Skeletal muscle satellite cell (primary cell): ENCODE results near the gene GLDC. TPM values are rescaled to one million over a fixed set of nuclear protein-coding genes. Genes with fewer than 3 reads are reported as not detected.
"Not testable (repeated sequence)": the region's sequence is repeated elsewhere in the genome, so short reads cannot be mapped to it uniquely, and the experiment has no call there.

ENCODE experiments used
- H3K27me3 ChIP-seq: 2 replicates; pipeline ENCODE4 v1.7.0; 2013; ENCODE audit warnings: low read length; ENCODE audit not compliant: control insufficient read depth, insufficient read depth
- H3K36me3 ChIP-seq: 2 replicates; pipeline ENCODE4 v1.7.0; 2013; ENCODE audit warnings: mild to moderate bottlenecking, control low read depth, low read length; ENCODE audit not compliant: insufficient read depth
- H3K4me1 ChIP-seq: 2 replicates; pipeline ENCODE4 v1.7.0; 2013; ENCODE audit warnings: low read length; ENCODE audit not compliant: control insufficient read depth, insufficient read depth
- H3K4me2 ChIP-seq: 2 replicates; pipeline ENCODE4 v1.7.0; 2013; ENCODE audit warnings: mild to moderate bottlenecking, low read length
- H3K4me3 ChIP-seq: 2 replicates; pipeline ENCODE4 v1.7.0; 2013; ENCODE audit warnings: low read length
- H3K9ac ChIP-seq: 2 replicates; pipeline ENCODE4 v1.7.0; 2013; ENCODE audit warnings: mild to moderate bottlenecking, low read depth, low read length, moderate library complexity
- H3K9me3 ChIP-seq: replicated peaks from 2 replicates; pipeline ENCODE4 v1.7.0; 2013; ENCODE audit warnings: mild to moderate bottlenecking, control low read depth, low read length
- total RNA-seq: library from RNA; depleted of rRNA; stranded (reverse); fragments of >200 nt; gene quantifications from 2 replicates; pipeline ENCODE4 v1.2.3, GENCODE V29; 2012; rRNA removed

The GLDC gene
- total RNA-seq, result 9.2 and 13.2 TPM in 2 replicates

GRCh38 chr9:6645355-6646292, at the start of gene GLDC:
TSS of gene GLDC (minus strand) at chr9:6645729. CDS start at chr9:6645499, 230 bp downstream.
- H3K4me1 ChIP-seq, result peaks cover 12% of the 10 kb centered on the region
- no peaks in the 10 kb centered on the region for H3K36me3 ChIP-seq
- peaks cover 50% of the 10 kb centered on the region for H3K27me3 ChIP-seq
- H3K4me3 ChIP-seq, result peak within 1 kb of the TSS; percentile 65
- peak within 1 kb of the TSS; percentile 77 for H3K4me2 ChIP-seq
- H3K9ac ChIP-seq, result no peak within 1 kb of the TSS
- no peaks in the 10 kb centered on the region for H3K9me3 ChIP-seq

DNA sequence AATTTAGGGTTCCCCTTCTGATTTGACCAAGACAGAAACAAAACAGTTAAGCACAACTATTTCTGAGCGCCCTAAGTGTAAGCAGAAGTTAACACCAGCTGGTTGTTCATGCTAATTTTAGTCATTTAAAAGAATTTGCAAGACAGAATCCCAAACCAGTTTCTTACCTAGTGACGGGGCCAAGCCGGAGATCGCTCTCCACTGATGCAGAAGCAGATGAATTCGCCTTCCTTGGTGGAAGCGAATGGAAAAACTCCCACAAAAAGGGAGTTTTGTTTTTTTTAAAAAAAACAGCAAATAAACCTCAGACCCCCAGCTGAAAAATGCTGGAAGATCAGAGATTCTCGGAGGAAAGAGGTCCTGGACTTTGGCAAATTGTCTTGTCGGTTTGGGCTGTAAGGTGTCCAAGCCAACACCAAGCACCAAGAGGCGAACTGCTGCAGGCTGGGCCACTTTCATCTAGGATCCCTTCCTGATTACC, 47.4 kb upstream of the GLDC start:
- no peaks in the 10 kb centered on the region for H3K36me3 ChIP-seq
- H3K4me2 ChIP-seq, result no peak overlapping the region
- no peak overlapping the region for H3K4me3 ChIP-seq
- no peaks in the 10 kb centered on the region for H3K4me1 ChIP-seq
- H3K27me3 ChIP-seq, result no peaks in the 10 kb centered on the region
- no peak overlapping the region for H3K9ac ChIP-seq
- H3K9me3 ChIP-seq, result no peaks in the 10 kb centered on the region

- Histone ChIP-seq H3K9ac (no peak overlapping the region), H3K4me2 (no peak overlapping the region), H3K36me3 (no peaks in the 10 kb centered on the region), H3K4me1 (no peaks in the 10 kb centered on the region), H3K4me3 (no peak overlapping the region), H3K9me3 (no peaks in the 10 kb centered on the region), H3K27me3 (no peaks in the 10 kb centered on the region)
Measured at GRCh38 chr9:6692433-6692832, 46.9 kb upstream of the GLDC start.

- not testable (repeated sequence) for H3K4me1 ChIP-seq, H3K4me2 ChIP-seq, H3K9me3 ChIP-seq, H3K27me3 ChIP-seq, H3K4me3 ChIP-seq, H3K36me3 ChIP-seq, H3K9ac ChIP-seq
Measured at GRCh38 chr9:6690675-6691070, 45.1 kb upstream of the GLDC start.

GRCh38 chr9:6689893-6690674, 44.6 kb upstream of the GLDC start:
- no peak overlapping the region for H3K4me2 ChIP-seq
- H3K27me3 ChIP-seq, result no peaks in the 10 kb centered on the region
- no peaks in the 10 kb centered on the region for H3K4me1 ChIP-seq
- no peaks in the 10 kb centered on the region for H3K36me3 ChIP-seq
- H3K9me3 ChIP-seq, result no peaks in the 10 kb centered on the region
- no peak overlapping the region for H3K4me3 ChIP-seq
- H3K9ac ChIP-seq, result no peak overlapping the region

GRCh38 chr9:6687180-6687579, 41.7 kb upstream of the GLDC start:
- Histone ChIP-seq H3K36me3 (peaks cover 5% of the 10 kb centered on the region), H3K4me1 (peaks cover 7% of the 10 kb centered on the region), H3K9me3 (no peaks in the 10 kb centered on the region), H3K27me3 (no peaks in the 10 kb centered on the region), H3K4me2 (no peak overlapping the region), H3K9ac (no peak overlapping the region), H3K4me3 (no peak overlapping the region)

DNA sequence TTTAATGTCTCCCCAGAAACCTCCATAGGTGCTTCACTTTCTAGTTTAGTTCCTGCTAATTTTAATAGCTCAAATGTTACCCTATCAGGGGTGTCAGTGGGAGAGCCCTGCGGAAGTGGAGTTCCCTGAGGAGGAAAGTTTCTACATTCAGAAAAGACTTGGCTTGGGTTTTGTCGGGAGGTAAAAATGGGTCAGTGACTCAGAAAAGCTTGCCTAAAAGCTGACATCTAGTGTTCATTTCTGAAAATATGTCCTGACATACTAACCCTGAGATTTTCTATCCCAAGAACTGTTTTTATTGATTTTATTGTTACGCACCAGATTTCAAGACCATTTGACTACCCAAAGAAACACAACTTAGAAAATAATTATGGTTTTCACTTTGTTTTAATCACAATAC, 40.9 kb upstream of the GLDC start:
- Histone ChIP-seq H3K4me3 (no peak overlapping the region), H3K4me2 (no peak overlapping the region), H3K27me3 (no peaks in the 10 kb centered on the region), H3K36me3 (peaks cover 5% of the 10 kb centered on the region), H3K9ac (no peak overlapping the region), H3K9me3 (no peaks in the 10 kb centered on the region), H3K4me1 (peaks cover 7% of the 10 kb centered on the region)

GRCh38 chr9:6681957-6682501, 36.5 kb upstream of the GLDC start:
- peak overlapping the region; percentile 97 for H3K4me3 ChIP-seq
- H3K4me2 ChIP-seq, result peak overlapping the region; percentile 92
- H3K9me3 ChIP-seq, result no peaks in the 10 kb centered on the region
- peaks cover 5% of the 10 kb centered on the region for H3K36me3 ChIP-seq
- H3K27me3 ChIP-seq, result no peaks in the 10 kb centered on the region
- peaks cover 7% of the 10 kb centered on the region for H3K4me1 ChIP-seq
- H3K9ac ChIP-seq, result peak overlapping the region; percentile 95

DNA sequence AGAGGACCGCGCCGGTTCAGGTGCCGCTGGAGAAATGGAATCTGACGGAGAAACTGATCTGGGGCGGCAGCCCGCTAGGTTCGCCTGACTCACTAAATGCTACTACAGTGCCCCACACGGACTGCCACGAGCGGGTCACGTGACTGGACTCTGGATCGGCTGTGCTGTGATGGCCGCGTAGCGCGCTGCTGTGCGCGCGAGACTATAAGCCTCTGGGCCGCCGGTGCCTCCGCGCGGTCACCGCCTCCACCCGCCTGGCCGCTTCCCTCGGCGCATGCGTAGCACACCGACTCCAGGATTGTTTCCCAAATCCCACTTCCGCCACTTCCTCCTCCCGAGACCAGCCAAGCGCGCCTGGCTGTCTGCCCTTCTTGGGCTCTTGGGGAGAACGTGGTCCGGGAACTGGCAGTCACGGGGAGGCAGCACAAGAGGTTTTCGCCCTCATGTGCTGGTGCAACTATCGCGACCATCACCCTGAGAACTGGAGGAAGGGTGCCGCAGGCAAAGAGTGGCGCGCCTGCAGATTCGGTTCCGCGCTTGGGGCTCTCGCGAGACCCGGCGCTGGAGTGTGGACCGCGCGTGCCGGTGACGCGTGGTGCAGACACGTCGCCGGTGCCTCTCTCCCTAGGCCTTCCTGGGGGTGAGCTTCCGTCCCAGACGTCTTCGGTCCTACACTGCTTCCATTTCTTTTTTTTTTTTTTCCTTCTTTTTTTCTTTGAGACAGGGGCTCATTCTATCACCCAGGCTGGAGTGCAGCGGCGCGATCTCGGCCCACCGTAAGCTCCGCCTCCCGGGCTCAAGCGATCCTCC, 35.8 kb upstream of the GLDC start:
- no peaks in the 10 kb centered on the region for H3K9me3 ChIP-seq
- peak overlapping the region; percentile 95 for H3K9ac ChIP-seq
- peaks cover 5% of the 10 kb centered on the region for H3K36me3 ChIP-seq
- H3K4me1 ChIP-seq, result peaks cover 7% of the 10 kb centered on the region
- peak overlapping the region; percentile 92 for H3K4me2 ChIP-seq
- H3K27me3 ChIP-seq, result no peaks in the 10 kb centered on the region
- peak overlapping the region; percentile 97 for H3K4me3 ChIP-seq

GRCh38 chr9:6680797-6681146, 35.2 kb upstream of the GLDC start:
- no peaks in the 10 kb centered on the region for H3K9me3 ChIP-seq
- H3K27me3 ChIP-seq, result no peaks in the 10 kb centered on the region
- H3K4me3 ChIP-seq, result peak overlapping the region; percentile 97
- H3K4me1 ChIP-seq, result peaks cover 7% of the 10 kb centered on the region
- peaks cover 5% of the 10 kb centered on the region for H3K36me3 ChIP-seq
- H3K9ac ChIP-seq, result peak overlapping the region; percentile 95
- peak overlapping the region; percentile 92 for H3K4me2 ChIP-seq

DNA sequence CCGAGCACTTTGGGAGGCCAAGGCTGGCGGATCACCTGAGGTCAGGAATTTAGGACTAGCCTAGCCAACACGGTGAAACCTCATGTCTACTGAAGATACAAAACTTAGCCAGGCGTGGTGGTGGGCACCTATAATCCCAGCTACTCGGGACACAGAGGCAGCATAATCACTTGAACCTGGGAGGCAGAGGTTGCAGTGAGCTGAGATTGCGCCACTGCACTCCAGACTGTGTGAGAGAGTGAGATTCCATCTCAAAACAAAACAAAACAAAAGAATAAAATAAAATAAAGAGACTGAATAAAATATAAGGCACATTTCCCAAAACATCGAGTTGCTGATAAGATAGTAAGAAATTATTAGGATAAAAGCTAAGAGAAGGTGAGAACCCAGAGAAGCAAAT, 32.3 kb upstream of the GLDC start:
- Histone ChIP-seq H3K36me3 (no peaks in the 10 kb centered on the region), H3K27me3 (no peaks in the 10 kb centered on the region), H3K4me1 (peaks cover 2% of the 10 kb centered on the region), H3K4me3 (no peak overlapping the region), H3K9ac (no peak overlapping the region), H3K9me3 (no peaks in the 10 kb centered on the region), H3K4me2 (no peak overlapping the region)
